Natural killer cell treated with Interleukin-12 subunit alpha and Interleukin-12 subunit beta and Interleukin-15 and Interleukin-18, amount 100 ng/mL, for 72 hours (primary cell): ENCODE data around the gene RECK. TPM values are rescaled to one million over a fixed set of nuclear protein-coding genes. Genes with fewer than 3 reads are reported as not detected.
A peak's percentile ranks its signal among the peaks of the same experiment; 100 is the strongest.

Source experiments
- ATAC-seq, 2 donors: fragments of 150-1000 bp; cut with Tn5 transposase in 1 of 2; sonication (Bioruptor Pico), chemical (Tn5 transposase) in 1 of 2; 2 replicates each; pipeline ENCODE4 v1.10.0; 2021
- DNase-seq: peaks from one replicate; pipeline ENCODE4 v3.0.0; 2022; ENCODE audit warnings: low spot score
- H3K27ac Mint-ChIP-seq, 2 donors: 1 replicate in 1 of 2; 2 replicates in 1 of 2; pipeline ENCODE4 v1.8.0; 2022; ENCODE audit warnings: mixed read lengths in 2 of 2, mild to moderate bottlenecking in 1 of 2, moderate library complexity in 1 of 2
- H3K27me3 Mint-ChIP-seq, 2 donors: 1 replicate in 1 of 2; 2 replicates in 1 of 2; pipeline ENCODE4 v1.8.0; 2022; ENCODE audit warnings: mixed read lengths in 2 of 2
- H3K36me3 Mint-ChIP-seq: one replicate; pipeline ENCODE4 v1.8.0; 2022; ENCODE audit warnings: mixed read lengths
- H3K4me1 Mint-ChIP-seq, 2 donors: 1 replicate in 1 of 2; 2 replicates in 1 of 2; pipeline ENCODE4 v1.8.0; 2022; ENCODE audit warnings: low read depth in 2 of 2, mixed read lengths in 2 of 2, mild to moderate bottlenecking in 1 of 2
- H3K4me3 Mint-ChIP-seq: one replicate; pipeline ENCODE4 v1.8.0; 2022; ENCODE audit warnings: mixed read lengths
- H3K9me3 Mint-ChIP-seq: 2 replicates; pipeline ENCODE4 v1.8.0; 2022; ENCODE audit warnings: mixed read lengths
- total RNA-seq, 2 donors: library from RNA; stranded (reverse); gene quantifications; one replicate each; pipeline ENCODE4 v1.2.3, GENCODE V29; 2022

Gene RECK
- total RNA-seq, 2 donors from 2014 or later: 4.0 to 7.0 TPM

DNA sequence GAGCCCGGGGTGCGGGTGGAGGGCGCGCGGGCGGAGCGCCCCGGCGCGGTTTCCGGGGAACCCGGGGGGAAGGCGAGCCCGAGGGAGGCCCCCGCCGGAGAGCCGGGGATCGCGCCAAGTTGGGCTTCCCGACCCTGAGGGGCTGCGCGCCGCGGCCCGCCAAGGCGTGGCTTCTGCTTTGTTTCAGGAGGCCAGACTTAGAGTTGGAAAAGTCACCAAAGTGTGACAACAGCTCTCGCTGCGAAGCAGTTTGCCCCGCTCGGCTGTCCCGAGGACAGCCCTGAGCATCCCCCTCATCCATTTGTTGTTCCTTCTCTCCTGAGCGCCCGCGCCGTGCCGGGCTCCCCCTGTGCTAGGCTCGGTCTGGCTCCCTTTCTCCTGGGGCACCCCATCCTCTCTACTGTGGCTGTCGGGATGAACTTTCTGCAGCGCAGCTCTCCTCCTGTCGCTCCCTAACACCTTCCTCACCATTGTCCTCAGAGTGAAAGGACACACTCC lies 100.2 kb downstream of the RECK start:
- ATAC-seq: peak; percentile 61 to 66
- no peaks in the 10 kb centered on the region for H3K9me3 Mint-ChIP-seq
- H3K4me1 Mint-ChIP-seq: peaks cover 52 to 53% of the 10 kb centered on the region in 2 donors
- H3K27ac Mint-ChIP-seq: peak overlapping the region; percentile 63 to 84
- no peaks in the 10 kb centered on the region for H3K27me3 Mint-ChIP-seq
- peak overlapping the region; percentile 97 for H3K4me3 Mint-ChIP-seq
- DNase-seq: no peak
- no peaks in the 10 kb centered on the region for H3K36me3 Mint-ChIP-seq

DNA sequence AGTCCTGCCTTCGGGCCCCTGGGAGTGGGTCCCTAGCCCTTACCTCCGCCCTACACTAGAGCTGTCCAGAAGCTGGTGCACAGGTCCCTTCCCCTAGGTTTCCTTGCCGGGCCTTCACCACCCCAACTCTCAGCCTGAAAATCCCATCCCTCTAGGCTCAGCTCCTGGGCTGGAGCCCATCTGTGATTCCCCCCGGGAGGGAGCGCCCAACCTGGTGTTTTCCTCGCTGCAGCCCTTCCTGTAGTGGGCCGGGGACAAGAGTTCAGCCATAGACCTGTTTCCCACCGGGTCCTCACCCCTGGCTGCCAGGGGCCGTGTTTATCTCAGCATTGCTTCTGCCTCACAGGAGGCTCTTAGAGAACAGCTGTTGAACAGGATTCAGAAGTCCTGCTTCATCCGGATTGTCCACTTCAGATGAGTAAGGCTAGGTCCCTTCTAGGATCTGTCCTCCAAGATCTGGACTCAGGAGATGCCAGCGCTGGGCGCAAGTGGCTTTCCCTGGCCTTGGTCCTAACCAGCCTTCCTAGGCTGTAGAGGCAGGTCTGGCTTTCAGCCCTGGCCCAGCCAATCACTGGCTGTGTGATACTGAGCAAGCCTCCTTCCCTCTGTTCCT lies 100.8 kb downstream of the RECK start:
- Mint-ChIP-seq H3K27ac (peak overlapping the region; percentile 63 to 84), H3K4me3 (peak overlapping the region; percentile 97), H3K9me3 (no peaks in the 10 kb centered on the region), H3K4me1 (peaks cover 57 to 59% of the 10 kb centered on the region in 2 donors), H3K36me3 (no peaks in the 10 kb centered on the region), H3K27me3 (no peaks in the 10 kb centered on the region)
- ATAC-seq (no peak), DNase-seq (no peak)

DNA sequence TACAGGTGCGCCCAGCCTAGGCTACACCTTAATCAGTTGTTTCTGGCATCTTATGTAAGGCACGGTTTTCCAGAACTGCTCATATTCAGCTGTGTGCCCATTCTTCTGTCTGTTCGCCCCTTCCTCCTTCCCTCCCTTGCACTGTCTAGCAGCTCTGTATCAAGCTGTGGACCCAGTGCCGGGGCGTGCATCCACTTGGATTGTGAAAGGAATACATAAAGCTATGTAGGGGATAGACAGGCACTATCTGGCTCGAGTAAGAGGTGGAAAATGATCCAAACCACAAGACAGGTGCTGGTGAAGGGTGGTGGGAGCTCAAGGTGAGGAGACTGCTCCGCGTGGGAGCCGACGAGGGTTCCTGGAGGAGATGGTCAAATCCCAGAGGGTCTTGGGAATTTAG lies 101.8 kb downstream of the RECK start:
- H3K27ac Mint-ChIP-seq: peak overlapping the region in 1 of 2 donors; percentile 89
- no peak for ATAC-seq
- DNase-seq: no peak

DNA sequence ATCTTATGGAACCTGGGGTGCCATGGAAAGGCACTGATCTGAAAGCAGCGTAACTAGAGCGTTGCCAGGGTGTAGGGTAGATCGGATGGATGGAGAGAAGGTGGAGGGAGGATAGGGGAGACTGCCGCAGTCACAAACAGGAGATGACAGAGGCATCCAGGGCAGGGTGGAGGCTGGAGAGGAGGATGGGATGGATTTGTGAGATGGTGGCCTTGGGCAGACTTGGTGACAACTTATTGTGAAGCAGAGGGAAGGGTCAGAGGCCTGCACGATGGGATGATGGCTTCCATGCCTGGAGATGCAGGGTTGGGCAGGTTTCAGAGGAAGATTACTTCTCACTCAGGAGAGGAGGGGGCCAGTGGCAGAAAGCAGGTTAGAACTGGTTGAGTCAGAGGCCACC lies 102.2 kb downstream of the RECK start:
- ATAC-seq (no peak), DNase-seq (no peak)
- H3K36me3 Mint-ChIP-seq: no peaks in the 10 kb centered on the region
- H3K9me3 Mint-ChIP-seq: no peaks in the 10 kb centered on the region
- peak overlapping the region; percentile 89 to 90 for H3K27ac Mint-ChIP-seq
- H3K27me3 Mint-ChIP-seq: no peaks in the 10 kb centered on the region
- H3K4me3 Mint-ChIP-seq: peak overlapping the region; percentile 97
- peaks cover 71 to 73% of the 10 kb centered on the region in 2 donors for H3K4me1 Mint-ChIP-seq

More for the DNA sequence above, 101.8 kb downstream of the RECK start:
- H3K36me3 Mint-ChIP-seq: no peaks in the 10 kb centered on the region
- H3K4me3 Mint-ChIP-seq: peak overlapping the region; percentile 97
- no peaks in the 10 kb centered on the region for H3K27me3 Mint-ChIP-seq
- H3K9me3 Mint-ChIP-seq: no peaks in the 10 kb centered on the region
- peaks cover 66 to 69% of the 10 kb centered on the region in 2 donors for H3K4me1 Mint-ChIP-seq

DNA sequence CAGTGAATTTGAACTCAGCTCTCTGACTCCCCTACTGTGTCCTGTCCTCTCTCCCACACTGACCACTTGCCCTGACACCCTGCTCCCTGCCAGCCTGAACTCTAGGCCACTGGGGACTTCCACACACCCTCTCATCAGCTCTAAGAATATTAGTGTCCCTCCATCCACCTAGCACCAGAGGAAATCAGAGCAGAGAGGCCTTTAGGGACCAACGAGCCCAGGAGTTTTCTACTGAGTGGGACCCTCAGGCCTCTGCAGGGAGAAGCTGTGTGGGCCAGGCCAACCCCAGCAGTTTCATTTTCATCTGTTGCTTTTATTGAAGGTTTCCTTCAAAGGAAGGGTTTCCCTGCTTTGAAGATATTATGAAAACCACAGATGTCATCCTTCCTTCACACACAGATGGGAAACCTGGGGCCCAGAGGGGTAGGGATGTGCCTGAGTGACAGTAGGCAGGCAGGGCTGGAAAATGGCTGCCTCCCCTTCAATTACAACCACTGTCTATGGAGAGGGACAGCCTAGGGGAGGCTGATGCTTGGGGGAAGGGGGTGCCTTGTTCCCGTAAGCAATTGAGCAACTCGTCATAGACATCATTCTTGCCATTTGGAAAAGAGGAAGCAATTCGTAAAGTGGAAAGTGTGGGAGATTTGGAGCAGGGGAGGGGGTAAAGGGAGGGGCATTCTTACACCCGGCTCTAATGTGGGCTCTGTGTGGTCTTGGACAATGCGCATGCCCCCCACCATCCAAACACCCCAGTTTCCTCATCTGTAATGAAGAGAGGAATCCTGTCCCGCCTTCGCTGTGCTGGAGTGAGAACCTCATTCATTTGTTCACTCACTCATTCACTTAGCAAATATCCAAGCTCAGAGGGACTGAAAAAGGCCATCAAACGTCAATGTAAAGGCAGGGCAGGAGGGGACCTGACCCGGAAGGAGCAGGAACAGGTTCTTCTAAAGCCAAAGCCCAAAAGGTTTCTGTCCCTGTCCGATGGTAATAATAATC lies 103.7 kb downstream of the RECK start:
- DNase-seq (no peak), ATAC-seq (no peak)
- H3K9me3 Mint-ChIP-seq: peaks cover 2% of the 10 kb centered on the region
- H3K27ac Mint-ChIP-seq: peak overlapping the region; percentile 89 to 90
- peaks cover 4% of the 10 kb centered on the region for H3K36me3 Mint-ChIP-seq
- H3K4me1 Mint-ChIP-seq: peaks cover 85 to 87% of the 10 kb centered on the region in 2 donors
- H3K27me3 Mint-ChIP-seq: no peaks in the 10 kb centered on the region
- H3K4me3 Mint-ChIP-seq: peak overlapping the region; percentile 60

DNA sequence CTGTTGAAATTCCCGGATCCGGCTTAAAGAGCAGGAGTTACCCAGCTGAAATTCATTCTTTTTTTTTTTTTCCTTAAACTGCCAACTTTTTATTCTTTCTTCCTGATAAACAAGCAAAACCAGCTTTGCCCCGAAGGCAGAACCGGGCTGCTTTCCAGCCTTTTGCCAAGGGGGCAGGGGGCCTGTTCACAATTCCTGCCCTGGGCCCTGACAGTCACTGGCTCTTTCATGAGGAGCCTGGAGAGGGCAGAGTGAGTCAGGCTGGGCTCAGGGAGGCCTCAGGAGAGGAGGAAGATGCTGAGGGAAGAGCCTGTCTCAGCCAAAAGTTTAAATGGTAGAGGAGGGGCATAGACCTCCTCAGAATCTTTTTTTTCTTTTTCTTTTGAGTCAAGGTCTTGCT lies 104.6 kb downstream of the RECK start:
- ATAC-seq: no peak
- no peak for DNase-seq
- Mint-ChIP-seq H3K4me3 (peak overlapping the region; percentile 60), H3K4me1 (peaks cover 86 to 92% of the 10 kb centered on the region in 2 donors), H3K27ac (peak overlapping the region; percentile 89 to 90), H3K36me3 (peaks cover 12% of the 10 kb centered on the region), H3K27me3 (no peaks in the 10 kb centered on the region), H3K9me3 (peaks cover 4% of the 10 kb centered on the region)

DNA sequence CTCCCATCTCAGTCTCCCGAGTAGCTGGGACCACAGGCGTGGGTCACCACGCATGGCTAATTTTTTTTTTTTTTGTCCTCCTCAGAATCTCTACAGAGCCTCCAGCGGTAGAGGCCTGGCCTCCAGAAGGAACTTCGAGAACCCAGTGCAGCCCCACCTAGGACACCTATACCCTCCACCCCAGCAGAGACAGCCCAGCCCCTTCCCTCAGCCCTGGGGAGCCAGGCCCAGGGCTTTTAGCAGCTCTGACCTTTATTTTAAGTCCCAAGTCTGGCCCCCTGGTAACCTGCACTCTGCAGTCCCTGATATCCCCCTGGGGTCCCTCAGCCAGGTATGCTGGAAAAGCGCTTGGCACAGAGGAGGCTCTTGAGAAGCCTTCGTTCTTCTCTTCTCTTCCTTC lies 105.0 kb downstream of the RECK start:
- H3K9me3 Mint-ChIP-seq: peaks cover 4% of the 10 kb centered on the region
- DNase-seq: no peak
- H3K4me1 Mint-ChIP-seq: peaks cover 88 to 94% of the 10 kb centered on the region in 2 donors
- no peak for ATAC-seq
- H3K27ac Mint-ChIP-seq: peak overlapping the region; percentile 89 to 90
- no peaks in the 10 kb centered on the region for H3K27me3 Mint-ChIP-seq
- H3K36me3 Mint-ChIP-seq: peaks cover 15% of the 10 kb centered on the region
- H3K4me3 Mint-ChIP-seq: peak overlapping the region; percentile 92

DNA sequence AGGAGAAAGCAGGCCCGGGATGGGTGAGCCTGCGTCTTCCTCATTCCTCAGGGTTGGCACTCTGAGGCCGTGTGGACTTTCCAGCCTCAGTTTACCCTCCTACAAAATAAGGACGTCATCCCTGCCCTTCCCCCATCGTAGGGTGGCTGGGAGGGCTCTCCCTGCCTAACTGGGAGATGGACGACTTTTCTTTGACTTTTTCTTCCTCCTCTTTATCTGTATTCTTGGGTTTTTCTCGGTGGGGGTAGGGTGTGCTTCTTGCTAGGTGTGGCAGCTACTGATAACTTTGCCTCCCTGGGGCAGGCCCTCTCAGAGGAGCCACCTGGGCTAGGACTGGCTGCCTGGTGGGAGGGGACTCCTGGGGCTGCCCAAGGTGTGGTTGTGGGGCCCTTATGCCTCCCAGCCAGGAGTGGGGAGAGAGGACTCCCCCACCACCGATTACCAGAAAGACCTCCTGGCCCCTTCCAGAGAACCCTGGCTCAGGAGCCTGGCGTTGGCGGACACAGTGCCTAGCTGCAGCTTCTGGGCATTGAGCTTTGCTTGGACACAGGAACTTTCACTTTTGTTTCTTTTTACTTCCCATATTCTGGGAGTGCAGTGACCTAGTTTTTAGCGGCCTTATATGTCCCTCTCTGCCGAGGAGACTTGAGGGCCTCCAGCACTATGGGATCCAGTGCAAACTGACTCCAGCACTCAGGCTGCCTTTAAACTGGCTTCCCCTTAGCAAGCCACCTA lies 106.0 kb downstream of the RECK start:
- ATAC-seq: peak; percentile 31 to 59
- peaks cover 15% of the 10 kb centered on the region for H3K36me3 Mint-ChIP-seq
- H3K27me3 Mint-ChIP-seq: no peaks in the 10 kb centered on the region

DNA sequence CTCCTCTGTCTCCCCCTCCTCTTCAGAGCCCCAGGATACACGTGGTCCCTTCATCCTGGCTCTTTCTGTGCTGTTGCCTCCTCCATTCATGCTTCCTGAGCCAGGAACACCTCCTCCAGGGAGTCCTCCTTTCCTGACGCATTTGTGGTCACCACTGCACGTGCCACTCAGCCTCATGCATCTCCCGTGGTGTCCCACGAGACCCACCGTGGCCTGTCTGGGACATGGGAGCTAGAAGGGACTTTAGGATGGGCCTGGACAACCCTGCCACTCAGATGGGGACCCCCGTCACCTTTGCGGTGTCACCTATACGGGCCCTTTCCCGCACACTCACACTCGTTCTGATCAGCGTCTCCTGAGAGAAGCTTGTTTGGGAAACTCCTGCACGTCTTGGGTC lies 106.5 kb downstream of the RECK start:
- H3K27me3 Mint-ChIP-seq: no peaks in the 10 kb centered on the region
- DNase-seq (no peak), ATAC-seq (no peak)
- H3K27ac Mint-ChIP-seq: peak overlapping the region; percentile 89 to 90
- peaks cover 87 to 94% of the 10 kb centered on the region in 2 donors for H3K4me1 Mint-ChIP-seq
- H3K36me3 Mint-ChIP-seq: peaks cover 15% of the 10 kb centered on the region
- peaks cover 4% of the 10 kb centered on the region for H3K9me3 Mint-ChIP-seq
- H3K4me3 Mint-ChIP-seq: peak overlapping the region; percentile 92

More for the DNA sequence above, 106.0 kb downstream of the RECK start:
- Mint-ChIP-seq H3K27ac (peak overlapping the region; percentile 89 to 90), H3K4me1 (peaks cover 88 to 95% of the 10 kb centered on the region in 2 donors), H3K9me3 (peaks cover 4% of the 10 kb centered on the region), H3K4me3 (peak overlapping the region; percentile 92)
- no peak for DNase-seq

DNA sequence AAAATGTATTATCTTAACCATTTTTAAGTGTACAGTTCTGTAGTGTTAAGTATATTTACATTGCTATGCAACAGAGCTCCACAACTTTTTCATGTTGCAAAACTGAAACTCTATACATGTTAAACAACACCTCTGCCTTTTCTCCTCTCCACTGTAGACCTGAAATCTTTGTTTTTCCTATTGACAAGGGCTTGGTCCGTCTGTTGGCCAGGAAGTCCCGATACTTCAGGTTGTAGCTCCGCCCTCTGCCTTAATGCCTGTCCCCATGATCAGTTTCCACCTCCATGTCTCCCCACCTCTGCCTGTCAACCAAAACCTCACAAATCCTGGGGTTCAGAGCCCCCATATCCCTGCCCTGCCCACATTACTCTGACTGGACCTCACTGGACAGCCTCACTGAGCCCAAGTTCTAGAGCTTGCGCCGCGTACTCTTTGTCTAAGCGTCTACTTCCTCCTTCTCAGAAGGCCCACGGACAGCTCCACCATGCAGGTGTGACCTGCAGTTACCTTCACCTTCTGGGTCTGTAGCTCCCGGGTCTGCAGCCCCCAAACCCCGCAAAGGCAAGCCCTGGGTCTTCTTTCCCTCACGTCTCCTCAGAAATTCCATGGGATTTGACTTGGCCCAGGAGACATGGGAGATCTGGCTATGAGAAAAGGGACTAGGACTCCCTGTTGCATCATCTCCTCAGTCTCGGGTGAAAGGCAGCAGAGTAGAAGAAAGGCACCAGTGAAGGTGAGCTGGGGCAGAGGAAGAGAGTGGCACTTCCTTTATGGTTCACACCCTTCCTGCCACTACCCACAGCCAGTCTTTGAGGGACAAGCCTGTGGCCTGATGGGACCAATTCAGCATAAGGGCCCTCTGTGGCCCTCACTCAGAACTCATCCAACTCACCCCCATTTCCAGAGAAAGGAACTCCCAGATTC lies 107.9 kb downstream of the RECK start:
- H3K36me3 Mint-ChIP-seq: peaks cover 15% of the 10 kb centered on the region
- peak overlapping the region; percentile 92 for H3K4me3 Mint-ChIP-seq
- peak; percentile 72 for DNase-seq
- peak; percentile 54 to 63 for ATAC-seq
- H3K27ac Mint-ChIP-seq: peak overlapping the region; percentile 89 to 90
- no peaks in the 10 kb centered on the region for H3K27me3 Mint-ChIP-seq
- peaks cover 4% of the 10 kb centered on the region for H3K9me3 Mint-ChIP-seq
- peaks cover 74 to 81% of the 10 kb centered on the region in 2 donors for H3K4me1 Mint-ChIP-seq

DNA sequence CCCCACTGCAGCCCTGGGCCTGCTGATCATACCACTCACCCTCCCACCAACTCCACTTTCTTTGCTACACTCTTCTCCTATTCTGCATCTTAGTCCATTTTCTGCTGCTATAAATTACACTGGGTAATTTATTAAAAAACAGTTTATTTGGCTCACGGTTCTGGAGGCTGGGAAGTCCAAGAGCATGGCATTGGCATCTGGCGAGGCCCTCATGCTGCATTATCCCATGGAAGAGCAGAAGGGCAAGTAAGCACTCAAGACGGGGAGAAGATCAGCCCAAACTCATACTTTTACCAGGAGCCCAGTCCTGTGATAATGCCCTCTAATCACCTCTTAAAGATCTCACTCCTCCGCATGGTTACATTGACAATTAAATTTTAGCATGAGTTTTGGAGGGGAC lies 109.3 kb downstream of the RECK start:
- no peaks in the 10 kb centered on the region for H3K27me3 Mint-ChIP-seq
- H3K36me3 Mint-ChIP-seq: peaks cover 15% of the 10 kb centered on the region
- peaks cover 70 to 77% of the 10 kb centered on the region in 2 donors for H3K4me1 Mint-ChIP-seq
- H3K4me3 Mint-ChIP-seq: peak overlapping the region; percentile 92
- peaks cover 4% of the 10 kb centered on the region for H3K9me3 Mint-ChIP-seq
- DNase-seq: no peak
- no peak for ATAC-seq
- H3K27ac Mint-ChIP-seq: peak overlapping the region in 1 of 2 donors; percentile 90

DNA sequence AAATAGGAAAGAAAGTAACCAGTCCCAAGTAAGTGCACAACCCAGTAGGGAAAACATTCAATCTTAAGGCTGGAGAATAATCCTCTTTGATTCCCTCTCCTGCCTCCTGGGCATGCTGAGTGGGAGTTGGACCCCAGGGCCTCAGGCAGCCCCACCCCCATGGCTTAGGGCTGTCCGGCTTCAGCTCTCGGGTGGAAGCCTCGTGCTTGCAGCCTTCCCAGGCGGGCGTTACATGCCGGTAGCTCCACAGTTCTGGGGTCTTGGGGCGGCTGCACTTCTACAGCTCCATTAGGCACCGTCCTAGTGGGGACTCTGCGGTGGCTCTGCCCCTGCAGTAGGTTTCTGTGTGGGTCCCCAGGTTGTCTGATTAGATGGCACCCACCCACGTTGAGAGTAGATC lies 109.9 kb downstream of the RECK start:
- ATAC-seq: no peak
- H3K27ac Mint-ChIP-seq: no peak overlapping the region
- peaks cover 4% of the 10 kb centered on the region for H3K9me3 Mint-ChIP-seq
- DNase-seq: no peak
- H3K4me1 Mint-ChIP-seq: peaks cover 72 to 78% of the 10 kb centered on the region in 2 donors
- H3K36me3 Mint-ChIP-seq: peaks cover 15% of the 10 kb centered on the region
- H3K4me3 Mint-ChIP-seq: no peak overlapping the region
- H3K27me3 Mint-ChIP-seq: no peaks in the 10 kb centered on the region
